ENCODE measurements around the gene CDV3. TPM values are rescaled to one million over a fixed set of nuclear protein-coding genes. Genes with fewer than 3 reads are reported as not detected.
"Not testable (repeated sequence)": the region's sequence is repeated elsewhere in the genome, so short reads cannot be mapped to it uniquely, and the experiment has no call there.

CDV3 gene
- polyA plus RNA-seq, 1 donor (not counting 4 experiments of a cell fraction or from before 2014, with no cell fraction given): 150 TPM

GRCh38 chr3:133542871-133543270 lies 30.6 kb upstream of the CDV3 start:
- Histone ChIP-seq H4K20me1 (ENCODE audit: control insufficient read depth, extremely low read depth, insufficient read depth, low read length) (no peaks in the 10 kb centered on the region), H3K27me3 (ENCODE audit: control insufficient read depth, extremely low read depth, insufficient read depth, low read length) (no peaks in the 10 kb centered on the region), H3K9me1 (ENCODE audit: control insufficient read depth, extremely low read depth, insufficient read depth, low read length) (no peaks in the 10 kb centered on the region), H3K4me2 (ENCODE audit: control insufficient read depth, extremely low read depth, insufficient read depth, low read depth, low read length) (no peak overlapping the region), H3K27ac (ENCODE audit: control insufficient read depth, insufficient read depth, low read length) (no peak overlapping the region), H3K4me3 (ENCODE audit: control insufficient read depth in 2 of 3, extremely low read depth in 1 of 3, insufficient read depth in 2 of 3, low read depth in 1 of 3, low read length in 3 of 3) (no peak overlapping the region), H2AFZ (ENCODE audit: control insufficient read depth, low read length) (no peak overlapping the region), H3K9ac (ENCODE audit: control insufficient read depth, extremely low read depth, insufficient read depth, low read length) (no peak overlapping the region), H3K9me3 (ENCODE audit: control insufficient read depth, low read depth, low read length) (no peaks in the 10 kb centered on the region), H3K79me2 (ENCODE audit: control insufficient read depth, insufficient read depth, low read length) (no peaks in the 10 kb centered on the region), H3K36me3 (ENCODE audit: control insufficient read depth in 2 of 2, extremely low read depth in 1 of 2, insufficient read depth in 2 of 2, low read length in 2 of 2) (no peaks in the 10 kb centered on the region), H3K4me1 (ENCODE audit: control insufficient read depth, extremely low read depth, insufficient read depth, low read length) (peaks cover 16% of the 10 kb centered on the region)
- no peak for TF ChIP-seq CTCF (optimal IDR thresholded peaks at IDR 0.05 in 1 of 3, IDR thresholded peaks at IDR 0.05 in 1 of 3, conservative IDR thresholded peaks at IDR 0.05 in 1 of 3; ENCODE audit: extremely low read depth in 1 of 3, insufficient read depth in 2 of 3, low read length in 3 of 3)
- TF ChIP-seq EZH2 (IDR thresholded peaks at IDR 0.05; ENCODE audit: low read length): no peak
- FAIRE-seq: no peak
- no peak for DNase-seq (ENCODE audit: low read depth, low spot score)
- dilution Hi-C loops (cut with MboI; ENCODE audit: extremely low pct_ligation_motif_present, low sequenced_read_pairs): no loop called here

DNA sequence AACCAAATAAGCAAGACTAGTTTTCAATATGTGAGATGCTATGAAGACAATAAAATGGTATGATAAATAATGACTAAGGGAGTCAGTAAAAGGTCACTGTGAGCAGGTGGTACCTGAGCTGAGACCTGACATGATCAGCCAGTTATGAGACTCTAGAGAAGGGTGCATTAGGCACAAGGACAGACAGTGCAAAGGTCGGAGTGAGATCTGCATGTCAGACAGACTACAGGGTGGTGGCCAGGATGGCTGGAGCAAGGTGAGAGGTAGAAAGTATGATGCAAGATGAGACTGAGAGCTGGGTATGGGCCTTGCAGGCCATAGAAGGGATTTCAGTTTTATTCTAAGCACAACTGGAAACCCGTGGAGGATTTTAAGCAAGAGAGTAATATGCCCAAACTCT lies 28.5 kb upstream of the CDV3 start:
- H3K27ac ChIP-seq (ENCODE audit: control insufficient read depth, insufficient read depth, low read length); DNase-seq (ENCODE audit: low read depth, low spot score); H3K9me3 ChIP-seq (ENCODE audit: control insufficient read depth, low read depth, low read length); H3K4me3 ChIP-seq (ENCODE audit: control insufficient read depth in 2 of 3, extremely low read depth in 1 of 3, insufficient read depth in 2 of 3, low read depth in 1 of 3, low read length in 3 of 3); H3K9me1 ChIP-seq (ENCODE audit: control insufficient read depth, extremely low read depth, insufficient read depth, low read length); H4K20me1 ChIP-seq (ENCODE audit: control insufficient read depth, extremely low read depth, insufficient read depth, low read length); H3K9ac ChIP-seq (ENCODE audit: control insufficient read depth, extremely low read depth, insufficient read depth, low read length); FAIRE-seq; H2AFZ ChIP-seq (ENCODE audit: control insufficient read depth, low read length); H3K79me2 ChIP-seq (ENCODE audit: control insufficient read depth, insufficient read depth, low read length); H3K4me2 ChIP-seq (ENCODE audit: control insufficient read depth, extremely low read depth, insufficient read depth, low read depth, low read length); H3K27me3 ChIP-seq (ENCODE audit: control insufficient read depth, extremely low read depth, insufficient read depth, low read length); dilution Hi-C loops (cut with MboI; ENCODE audit: extremely low pct_ligation_motif_present, low sequenced_read_pairs); H3K36me3 ChIP-seq (ENCODE audit: control insufficient read depth in 2 of 2, extremely low read depth in 1 of 2, insufficient read depth in 2 of 2, low read length in 2 of 2): not testable (repeated sequence)
- peaks cover 18% of the 10 kb centered on the region for H3K4me1 ChIP-seq (ENCODE audit: control insufficient read depth, extremely low read depth, insufficient read depth, low read length)

GRCh38 chr3:133547432-133548041 lies 25.9 kb upstream of the CDV3 start:
- no peak overlapping the region for H3K27ac ChIP-seq (ENCODE audit: control insufficient read depth, insufficient read depth, low read length)
- H2AFZ ChIP-seq (ENCODE audit: control insufficient read depth, low read length): peak overlapping the region; percentile 40
- H3K4me1 ChIP-seq (ENCODE audit: control insufficient read depth, extremely low read depth, insufficient read depth, low read length): peaks cover 10% of the 10 kb centered on the region
- DNase-seq (ENCODE audit: low read depth, low spot score): no peak
- no peaks in the 10 kb centered on the region for H3K36me3 ChIP-seq (ENCODE audit: control insufficient read depth in 2 of 2, extremely low read depth in 1 of 2, insufficient read depth in 2 of 2, low read length in 2 of 2)
- no peaks in the 10 kb centered on the region for H3K27me3 ChIP-seq (ENCODE audit: control insufficient read depth, extremely low read depth, insufficient read depth, low read length)
- H3K9ac ChIP-seq (ENCODE audit: control insufficient read depth, extremely low read depth, insufficient read depth, low read length): no peak overlapping the region
- H3K79me2 ChIP-seq (ENCODE audit: control insufficient read depth, insufficient read depth, low read length): no peaks in the 10 kb centered on the region
- H3K4me2 ChIP-seq (ENCODE audit: control insufficient read depth, extremely low read depth, insufficient read depth, low read depth, low read length): peak overlapping the region; percentile 2
- no peak overlapping the region for H3K4me3 ChIP-seq (ENCODE audit: control insufficient read depth in 2 of 3, extremely low read depth in 1 of 3, insufficient read depth in 2 of 3, low read depth in 1 of 3, low read length in 3 of 3)
- no peaks in the 10 kb centered on the region for H4K20me1 ChIP-seq (ENCODE audit: control insufficient read depth, extremely low read depth, insufficient read depth, low read length)
- H3K9me1 ChIP-seq (ENCODE audit: control insufficient read depth, extremely low read depth, insufficient read depth, low read length): no peaks in the 10 kb centered on the region
- dilution Hi-C loops (cut with MboI; ENCODE audit: extremely low pct_ligation_motif_present, low sequenced_read_pairs): no loop called here
- peak; percentile 39 for FAIRE-seq
- TF ChIP-seq EZH2 (IDR thresholded peaks at IDR 0.05; ENCODE audit: low read length) (no peak), CTCF (optimal IDR thresholded peaks at IDR 0.05 in 1 of 3, IDR thresholded peaks at IDR 0.05 in 1 of 3, conservative IDR thresholded peaks at IDR 0.05 in 1 of 3; ENCODE audit: extremely low read depth in 1 of 3, insufficient read depth in 2 of 3, low read length in 3 of 3) (no peak)
- no peaks in the 10 kb centered on the region for H3K9me3 ChIP-seq (ENCODE audit: control insufficient read depth, low read depth, low read length)

Data from keratinocyte (primary cell).